ENCODE results near the gene CDC6.

Gene CDC6

GRCh38 chr17:40323391-40324381, 36.0 kb downstream of the CDC6 start:
- DNase-seq (ENCODE audit: low read depth), result peak; percentile 82
- no peak overlapping the region for H3K4me3 ChIP-seq (ENCODE audit: control insufficient read depth, low read depth, low read length)

DNA sequence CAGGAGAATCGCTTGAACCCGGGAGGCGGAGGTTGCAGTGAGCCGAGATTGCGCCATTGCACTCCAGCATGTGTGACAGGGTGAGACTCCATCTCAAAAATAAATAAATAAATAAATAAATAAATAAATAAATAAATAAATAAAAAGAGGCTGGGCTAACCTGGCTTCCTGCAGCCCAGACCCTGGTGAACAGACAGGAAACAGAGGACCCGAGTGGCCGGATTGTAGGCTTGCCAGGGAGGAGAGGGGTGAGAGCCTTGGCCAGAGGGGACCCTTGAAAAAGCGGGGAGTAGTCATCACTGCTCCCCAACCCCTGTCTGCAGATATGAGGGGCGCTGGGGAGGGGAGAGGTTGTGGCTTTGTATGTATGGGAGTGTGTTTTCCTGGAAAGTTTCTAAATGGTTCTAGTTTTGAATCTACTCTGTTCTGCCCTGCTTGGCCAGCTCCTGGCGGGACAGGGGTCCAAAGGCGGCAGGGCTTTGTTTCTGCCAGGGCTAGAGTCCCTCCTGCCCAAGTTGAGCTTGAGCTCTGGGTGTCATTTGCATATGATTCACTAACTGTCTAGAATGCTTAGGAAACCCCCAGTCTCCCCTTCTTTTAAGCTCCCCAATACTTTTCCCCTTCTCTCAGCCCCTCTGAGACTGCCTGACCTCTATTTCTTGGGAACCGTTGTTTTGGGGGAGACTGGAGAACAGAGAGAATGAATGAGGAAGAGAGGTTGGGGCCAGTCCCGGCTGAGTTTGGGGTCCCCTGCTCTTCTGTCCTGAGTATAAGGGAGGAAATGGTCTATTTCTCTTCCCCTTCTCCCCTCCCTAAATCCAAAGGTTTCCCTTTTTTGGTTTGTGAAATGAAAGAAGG, 37.7 kb downstream of the CDC6 start:
- DNase-seq (ENCODE audit: low read depth), result no peak
- TF ChIP-seq CTCF (conservative IDR thresholded peaks at IDR 0.05; ENCODE audit: control insufficient read depth, insufficient read depth, low read depth, low read length), result no peak
- no peak overlapping the region for H3K4me3 ChIP-seq (ENCODE audit: control insufficient read depth, low read depth, low read length)

More at GRCh38 chr17:40323391-40324381, 36.0 kb downstream of the CDC6 start:
- no peak for TF ChIP-seq CTCF (conservative IDR thresholded peaks at IDR 0.05; ENCODE audit: control insufficient read depth, insufficient read depth, low read depth, low read length)

- TF ChIP-seq CTCF (conservative IDR thresholded peaks at IDR 0.05; ENCODE audit: control insufficient read depth, insufficient read depth, low read depth, low read length), result no peak
- no peak overlapping the region for H3K4me3 ChIP-seq (ENCODE audit: control insufficient read depth, low read depth, low read length)
- DNase-seq (ENCODE audit: low read depth), result no peak
Measured at GRCh38 chr17:40326014-40326831, 38.5 kb downstream of the CDC6 start.

DNA sequence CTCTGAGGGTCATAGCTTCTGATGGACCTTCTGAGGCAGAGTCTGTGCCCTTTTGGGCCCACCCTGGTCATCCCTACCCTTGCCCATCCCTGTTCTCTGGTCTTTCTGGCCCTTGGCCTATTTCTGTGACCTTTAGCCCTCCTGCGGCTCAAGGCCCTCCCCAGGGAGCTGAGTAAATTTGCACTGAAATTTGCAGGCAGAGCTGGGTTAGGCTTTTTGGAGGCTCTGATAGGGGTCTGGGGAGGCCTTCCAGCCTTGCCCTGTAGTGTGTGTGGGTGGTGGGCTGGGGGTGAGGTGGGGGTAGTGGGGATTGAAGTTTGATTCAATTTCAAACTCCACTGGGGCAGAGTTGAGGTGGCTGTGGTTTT, 39.1 kb downstream of the CDC6 start:
- no peak for TF ChIP-seq CTCF (conservative IDR thresholded peaks at IDR 0.05; ENCODE audit: control insufficient read depth, insufficient read depth, low read depth, low read length)
- DNase-seq (ENCODE audit: low read depth), result peak; percentile 67
- no peak overlapping the region for H3K4me3 ChIP-seq (ENCODE audit: control insufficient read depth, low read depth, low read length)

DNA sequence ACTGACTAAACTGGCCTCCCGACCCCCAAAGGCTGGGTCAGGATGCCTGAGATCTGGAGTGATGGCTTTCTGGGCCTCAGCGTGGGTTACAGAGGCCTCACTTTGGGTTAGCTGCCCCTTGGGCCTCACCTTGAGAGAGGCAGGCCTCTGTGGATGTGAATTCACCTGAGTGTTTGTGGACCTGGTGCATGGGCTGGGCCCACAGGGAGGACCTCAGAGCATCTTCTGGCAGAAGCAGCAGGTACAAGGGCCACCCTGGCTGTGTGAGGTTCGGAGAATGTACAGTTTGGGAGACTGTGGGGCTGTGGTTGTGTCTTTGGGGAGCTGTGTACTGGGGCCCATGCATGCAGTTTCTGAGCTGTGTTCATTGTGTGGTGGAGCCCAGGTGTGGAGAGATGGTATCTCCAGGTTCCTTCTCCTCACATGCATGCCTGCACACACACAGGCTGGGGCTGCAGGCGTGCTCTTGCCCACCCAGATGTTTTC, 39.6 kb downstream of the CDC6 start:
- no peak overlapping the region for H3K4me3 ChIP-seq (ENCODE audit: control insufficient read depth, low read depth, low read length)
- DNase-seq (ENCODE audit: low read depth), result no peak
- no peak for TF ChIP-seq CTCF (conservative IDR thresholded peaks at IDR 0.05; ENCODE audit: control insufficient read depth, insufficient read depth, low read depth, low read length)

Data from fibroblast of mammary gland (primary cell).